GM18951 (cell line): ENCODE data around the gene KCNQ1.

Experiments
- POLR2A ChIP-seq: IDR thresholded peaks from 4 replicates; pipeline ENCODE4 v1.6.1; 2011; ENCODE audit warnings: mild to moderate bottlenecking; ENCODE audit not compliant: insufficient read length, insufficient read depth; ENCODE audit errors: extremely low read depth
- in situ Hi-C: fragments of 300-500 bp; cut with MboI; formaldehyde crosslinking; loops from one replicate; pipeline ENCODE4 v1.12.0; 2022; ENCODE audit warnings: low sequenced_read_pairs, mixed read lengths, inconsistent platforms; ENCODE audit not compliant: unreplicated experiment

The KCNQ1 gene

GRCh38 chr11:2810411-2811205, 365.8 kb downstream of the KCNQ1 start:
- no peak for TF ChIP-seq POLR2A

GRCh38 chr11:2811206-2812091, 366.6 kb downstream of the KCNQ1 start:
- in situ Hi-C loops, result no loop called here
- no peak for TF ChIP-seq POLR2A

More at GRCh38 chr11:2810411-2811205, 365.8 kb downstream of the KCNQ1 start:
- in situ Hi-C loops, result no loop called here

- in situ Hi-C loops, result no loop called here
These were observed 367.7 kb downstream of the KCNQ1 start for GRCh38 chr11:2812371-2812991.

GRCh38 chr11:2813141-2813908, 368.5 kb downstream of the KCNQ1 start:
- in situ Hi-C loops, result no loop called here

More at GRCh38 chr11:2812371-2812991, 367.7 kb downstream of the KCNQ1 start:
- no peak for TF ChIP-seq POLR2A

GRCh38 chr11:2813968-2814367, 369.2 kb downstream of the KCNQ1 start:
- no peak for TF ChIP-seq POLR2A
- in situ Hi-C loops, result no loop called here

More at GRCh38 chr11:2813141-2813908, 368.5 kb downstream of the KCNQ1 start:
- TF ChIP-seq POLR2A, result no peak

GRCh38 chr11:2814751-2815150, 369.9 kb downstream of the KCNQ1 start:
- in situ Hi-C loops, result no loop called here
- TF ChIP-seq POLR2A, result no peak

- TF ChIP-seq POLR2A, result no peak
- in situ Hi-C loops, result no loop called here
These were observed 371.1 kb downstream of the KCNQ1 start for GRCh38 chr11:2815762-2816496.

GRCh38 chr11:2816523-2816922, 371.7 kb downstream of the KCNQ1 start:
- in situ Hi-C loops, result no loop called here

GRCh38 chr11:2816941-2817421, 372.2 kb downstream of the KCNQ1 start:
- no peak for TF ChIP-seq POLR2A
- in situ Hi-C loops, result no loop called here

More at GRCh38 chr11:2816523-2816922, 371.7 kb downstream of the KCNQ1 start:
- no peak for TF ChIP-seq POLR2A

- TF ChIP-seq POLR2A, result no peak
- in situ Hi-C loops, result no loop called here
These were observed 372.6 kb downstream of the KCNQ1 start for GRCh38 chr11:2817431-2817830.

GRCh38 chr11:2818021-2818420, 373.2 kb downstream of the KCNQ1 start:
- no peak for TF ChIP-seq POLR2A
- in situ Hi-C loops, result no loop called here

- TF ChIP-seq POLR2A, result no peak
- in situ Hi-C loops, result no loop called here
These were observed 373.7 kb downstream of the KCNQ1 start for GRCh38 chr11:2818503-2818902.
